IPS-18a (cell line): ENCODE results near the gene ZW10.

ENCODE experiments used
- H3K27ac ChIP-seq: one replicate; pipeline ENCODE4 v1.5.1; 2013; ENCODE audit warnings: low read length
- H3K27me3 ChIP-seq: one replicate; pipeline ENCODE4 v1.6.1; 2013; ENCODE audit warnings: mild to moderate bottlenecking, low read length; ENCODE audit not compliant: control insufficient read depth, insufficient read depth
- H3K36me3 ChIP-seq: one replicate; pipeline ENCODE4 v1.6.1; 2013; ENCODE audit warnings: low read depth, low read length; ENCODE audit not compliant: control insufficient read depth
- H3K4me1 ChIP-seq: one replicate; pipeline ENCODE4 v1.6.1; 2013; ENCODE audit warnings: low read depth, low read length; ENCODE audit not compliant: control insufficient read depth
- H3K4me3 ChIP-seq: one replicate; pipeline ENCODE4 v1.5.1; 2013; ENCODE audit warnings: low read length
- H3K9ac ChIP-seq: one replicate; pipeline ENCODE4 v1.6.1; 2013; ENCODE audit warnings: mild to moderate bottlenecking, low read length, moderate library complexity
- H3K9me3 ChIP-seq: one replicate; pipeline ENCODE4 v1.6.1; 2013; ENCODE audit warnings: low read depth, low read length; ENCODE audit not compliant: control insufficient read depth

Gene ZW10

DNA sequence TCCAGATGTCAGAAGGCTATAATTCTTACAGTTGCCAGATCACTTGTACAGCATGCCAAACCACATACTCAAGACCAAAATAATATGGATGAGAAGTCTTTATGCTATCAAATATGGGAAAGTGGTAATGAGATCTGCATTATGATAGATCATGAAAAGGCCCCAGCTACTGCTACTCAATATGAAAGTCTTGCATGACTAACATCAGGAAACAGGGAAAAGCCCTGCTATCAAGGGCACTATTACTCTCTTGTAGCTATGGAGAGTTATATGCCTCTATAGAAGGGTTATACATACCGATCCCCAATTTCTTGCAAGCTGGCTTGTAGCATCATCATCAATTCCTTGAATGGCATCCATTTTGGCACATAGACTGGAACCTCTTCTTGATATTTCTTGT is 37.2 kb downstream of the ZW10 start:
- H3K36me3 ChIP-seq = peaks cover 62% of the 10 kb centered on the region
- no peak overlapping the region for H3K27ac ChIP-seq
- no peak overlapping the region for H3K4me3 ChIP-seq
- no peaks in the 10 kb centered on the region for H3K27me3 ChIP-seq
- H3K9ac ChIP-seq = no peak overlapping the region
- no peaks in the 10 kb centered on the region for H3K4me1 ChIP-seq
- H3K9me3 ChIP-seq = no peaks in the 10 kb centered on the region

DNA sequence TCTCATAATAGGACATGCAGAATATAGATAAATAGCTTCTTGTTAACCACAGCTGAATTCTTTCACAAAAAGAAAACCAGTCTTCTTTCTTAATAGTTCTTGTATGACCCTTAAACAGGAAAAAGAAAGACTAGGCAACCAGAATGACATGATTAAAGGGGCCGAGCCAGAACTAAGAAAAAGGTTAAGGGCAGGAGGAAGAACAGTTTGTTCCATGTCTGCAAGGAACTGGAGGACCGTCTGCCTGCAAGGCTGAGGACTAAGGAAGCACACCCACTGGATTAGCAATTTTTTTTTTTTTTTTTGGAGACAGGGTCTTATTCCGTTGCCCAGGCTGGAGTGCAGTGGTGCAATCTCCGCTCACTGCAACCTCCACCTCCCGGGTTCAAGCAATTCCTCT is 41.4 kb downstream of the ZW10 start:
- Histone ChIP-seq H3K27ac (no peak overlapping the region), H3K36me3 (peaks cover 31% of the 10 kb centered on the region), H3K27me3 (no peaks in the 10 kb centered on the region), H3K9me3 (no peaks in the 10 kb centered on the region), H3K4me3 (no peak overlapping the region), H3K9ac (no peak overlapping the region), H3K4me1 (no peaks in the 10 kb centered on the region)

DNA sequence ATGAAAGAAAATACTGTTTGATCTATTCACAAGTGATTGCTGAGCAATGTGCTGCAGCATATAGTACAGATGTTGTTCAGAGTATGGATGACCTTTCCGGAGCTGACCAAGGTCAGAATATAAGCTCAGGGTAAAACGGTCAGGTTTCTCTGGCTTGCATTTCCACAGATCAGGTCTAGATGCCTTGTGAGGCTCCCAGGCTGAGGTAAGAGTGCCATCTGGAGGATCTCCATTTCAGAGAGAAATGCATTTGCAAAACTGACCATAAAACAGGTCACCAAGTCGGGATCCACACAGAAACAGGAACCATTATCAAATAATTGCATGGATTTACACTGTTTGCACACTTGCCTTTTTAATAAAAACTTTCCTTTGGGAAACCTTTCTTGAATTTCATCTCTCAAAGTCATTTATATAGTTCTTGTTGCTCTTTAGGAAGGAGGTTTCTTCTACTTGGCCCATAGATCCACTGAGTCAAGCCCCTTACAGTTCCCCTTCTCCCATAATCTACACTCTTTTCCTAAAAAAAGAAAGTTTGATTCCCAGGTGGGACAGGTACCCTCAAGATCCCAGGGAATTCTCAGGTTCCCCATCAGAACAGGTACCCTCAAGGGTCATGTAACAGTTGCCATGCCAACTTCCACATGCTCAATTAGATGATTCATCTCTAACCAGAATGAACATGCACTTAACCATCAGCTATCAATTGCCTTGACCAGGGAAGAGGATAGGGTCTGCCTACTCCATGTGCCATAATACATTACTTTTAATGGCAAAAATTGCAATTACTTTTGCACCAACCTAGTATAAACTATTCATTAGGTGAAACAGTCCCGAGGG is 42.4 kb downstream of the ZW10 start:
- Histone ChIP-seq H3K9me3 (no peaks in the 10 kb centered on the region), H3K36me3 (peaks cover 21% of the 10 kb centered on the region), H3K9ac (no peak overlapping the region), H3K4me3 (no peak overlapping the region), H3K4me1 (no peaks in the 10 kb centered on the region), H3K27me3 (no peaks in the 10 kb centered on the region), H3K27ac (no peak overlapping the region)

DNA sequence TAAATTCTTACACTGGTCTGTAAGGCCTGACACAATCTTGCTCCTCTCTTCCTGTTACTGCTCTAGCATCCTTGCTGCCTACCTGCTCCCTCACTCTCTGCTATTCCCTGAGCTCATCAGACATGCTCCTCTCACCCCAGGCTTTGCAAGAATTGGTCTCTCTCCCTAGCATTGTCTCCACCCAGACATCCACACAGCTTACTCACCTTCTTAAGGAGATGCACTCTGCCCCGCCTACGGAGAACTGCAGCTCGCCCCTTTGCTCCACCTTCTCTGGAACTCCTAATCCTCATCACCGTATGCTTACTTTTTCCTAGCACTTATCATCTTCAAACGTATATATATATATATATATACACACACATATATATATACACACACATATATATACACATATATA is 44.0 kb downstream of the ZW10 start:
- Histone ChIP-seq H3K36me3 (peaks cover 13% of the 10 kb centered on the region), H3K27ac (no peak overlapping the region), H3K4me3 (no peak overlapping the region), H3K9ac (no peak overlapping the region), H3K27me3 (no peaks in the 10 kb centered on the region), H3K9me3 (no peaks in the 10 kb centered on the region), H3K4me1 (no peaks in the 10 kb centered on the region)

DNA sequence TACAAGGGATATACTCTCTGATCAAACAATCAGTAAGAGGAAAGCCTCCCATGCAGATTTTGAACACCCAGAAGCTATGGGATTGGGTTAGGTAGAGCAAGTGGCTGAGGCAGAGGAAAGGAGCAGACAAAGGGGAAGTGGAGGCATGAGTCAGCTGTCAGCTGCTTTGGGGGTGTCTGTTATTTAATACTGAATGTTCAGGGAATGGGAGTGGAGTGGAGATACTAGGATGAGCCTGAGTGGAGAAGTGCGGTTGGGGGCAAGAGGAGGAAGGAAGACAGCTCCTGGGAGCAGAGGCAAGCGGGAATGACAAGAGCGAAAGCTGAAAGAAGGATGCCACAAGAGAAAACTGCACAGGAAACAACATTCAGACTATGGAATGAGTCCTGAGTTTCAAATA is 44.7 kb downstream of the ZW10 start:
- Histone ChIP-seq H3K9ac (no peak overlapping the region), H3K27me3 (no peaks in the 10 kb centered on the region), H3K36me3 (peaks cover 7% of the 10 kb centered on the region), H3K9me3 (no peaks in the 10 kb centered on the region), H3K4me3 (no peak overlapping the region), H3K27ac (no peak overlapping the region), H3K4me1 (no peaks in the 10 kb centered on the region)

DNA sequence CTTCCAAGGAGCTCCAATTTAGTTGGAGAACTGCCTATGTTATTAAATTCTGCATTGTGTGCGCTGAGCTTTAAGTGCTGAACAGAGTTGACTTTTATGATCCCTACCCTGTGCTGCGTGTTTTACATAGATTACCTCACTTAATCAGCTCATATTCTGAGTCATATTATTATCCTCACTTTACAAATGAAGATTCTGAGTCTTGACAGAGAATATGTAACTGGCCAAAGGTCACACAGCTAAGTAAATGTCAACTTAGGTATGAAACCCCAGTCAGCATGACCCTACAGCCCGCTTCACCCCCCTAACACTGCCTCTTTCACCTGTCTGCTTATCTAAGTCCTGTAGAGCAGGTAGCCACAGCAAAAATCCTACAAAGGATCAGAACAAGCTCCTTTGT is 47.6 kb downstream of the ZW10 start:
- Histone ChIP-seq H3K36me3 (no peaks in the 10 kb centered on the region), H3K4me3 (no peak overlapping the region), H3K27ac (no peak overlapping the region), H3K9me3 (no peaks in the 10 kb centered on the region), H3K27me3 (no peaks in the 10 kb centered on the region), H3K9ac (no peak overlapping the region), H3K4me1 (no peaks in the 10 kb centered on the region)

DNA sequence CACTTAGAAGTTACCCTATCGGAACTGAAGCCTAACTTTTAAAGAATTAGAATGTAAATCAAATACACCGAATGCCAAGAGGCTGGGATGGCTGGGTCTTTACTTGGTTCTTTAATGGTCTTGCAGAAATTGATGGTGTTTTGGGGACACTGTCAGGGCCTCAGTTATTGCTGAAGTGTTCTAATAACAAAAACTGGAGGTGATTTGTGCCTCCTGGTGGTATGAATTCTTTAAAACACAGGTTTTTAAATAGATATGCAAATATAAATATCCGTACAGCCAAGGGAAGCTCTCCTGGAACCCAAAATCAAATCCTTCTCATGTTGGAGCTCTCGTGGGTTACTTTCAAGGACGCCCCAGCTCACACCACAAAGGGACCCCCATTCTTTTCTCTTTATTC is 48.1 kb downstream of the ZW10 start:
- no peaks in the 10 kb centered on the region for H3K36me3 ChIP-seq
- no peak overlapping the region for H3K9ac ChIP-seq
- H3K27me3 ChIP-seq = no peaks in the 10 kb centered on the region
- H3K9me3 ChIP-seq = no peaks in the 10 kb centered on the region
- H3K4me1 ChIP-seq = no peaks in the 10 kb centered on the region
- H3K4me3 ChIP-seq = no peak overlapping the region
- H3K27ac ChIP-seq = no peak overlapping the region

DNA sequence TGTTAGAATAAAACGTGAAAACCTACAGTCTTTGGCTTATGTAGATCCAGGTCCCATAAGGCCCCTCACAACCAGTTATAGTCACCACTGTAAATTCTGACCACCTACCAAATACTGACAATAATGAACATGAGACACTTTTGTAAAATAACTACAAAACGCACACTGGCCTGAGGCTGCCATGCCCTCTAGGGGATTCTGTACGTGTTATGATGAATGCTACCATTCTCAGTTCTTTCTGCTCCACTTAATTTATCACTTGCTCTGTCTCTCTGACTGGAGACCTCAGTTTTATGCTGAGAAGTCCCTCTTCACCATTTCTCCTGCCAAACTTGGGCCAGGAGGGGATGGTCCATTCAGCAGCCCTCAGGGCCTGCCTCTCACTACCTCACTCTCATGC is 48.7 kb downstream of the ZW10 start:
- Histone ChIP-seq H3K9ac (no peak overlapping the region), H3K36me3 (no peaks in the 10 kb centered on the region), H3K27ac (no peak overlapping the region), H3K9me3 (no peaks in the 10 kb centered on the region), H3K4me1 (no peaks in the 10 kb centered on the region), H3K27me3 (no peaks in the 10 kb centered on the region), H3K4me3 (no peak overlapping the region)

DNA sequence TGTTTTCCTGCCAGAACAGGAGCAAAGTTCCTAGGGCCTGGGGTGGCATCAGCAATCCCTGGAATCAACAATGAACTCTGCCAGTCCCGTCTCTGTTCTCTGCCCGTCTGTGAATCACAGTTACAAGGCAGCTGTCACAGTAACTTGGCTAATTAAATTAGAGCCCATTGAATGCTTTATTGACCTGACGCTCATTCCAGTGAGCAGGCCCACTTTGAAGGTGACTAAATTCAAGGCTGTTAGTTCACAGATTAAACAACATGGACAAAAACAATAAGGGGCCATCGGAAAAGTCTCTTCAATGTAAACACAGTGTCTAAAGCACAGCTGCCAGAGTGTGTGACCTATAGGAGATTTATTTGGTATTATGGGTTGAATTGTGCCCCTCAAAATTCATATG is 49.7 kb downstream of the ZW10 start:
- Histone ChIP-seq H3K4me1 (no peaks in the 10 kb centered on the region), H3K9ac (no peak overlapping the region), H3K27me3 (no peaks in the 10 kb centered on the region), H3K4me3 (no peak overlapping the region), H3K9me3 (no peaks in the 10 kb centered on the region), H3K27ac (no peak overlapping the region), H3K36me3 (no peaks in the 10 kb centered on the region)

DNA sequence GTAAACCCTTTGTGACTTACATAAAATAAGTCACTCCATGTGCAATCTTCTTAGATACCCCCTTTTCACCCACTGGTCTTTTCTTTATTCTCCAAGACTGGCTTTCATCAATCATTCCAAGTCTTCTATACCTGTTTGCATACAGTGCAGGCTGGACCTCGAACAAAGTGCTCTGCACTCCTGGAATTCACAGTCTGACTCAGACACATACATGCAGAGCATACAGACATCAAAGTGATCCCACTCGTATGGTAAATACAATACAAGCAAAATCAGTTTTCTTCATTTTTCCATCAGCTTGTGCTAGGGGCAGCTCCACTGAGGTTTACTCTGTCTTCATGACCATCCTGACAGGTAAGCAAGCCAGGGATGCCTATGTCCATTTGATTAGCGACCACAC is 50.6 kb downstream of the ZW10 start:
- no peak overlapping the region for H3K9ac ChIP-seq

DNA sequence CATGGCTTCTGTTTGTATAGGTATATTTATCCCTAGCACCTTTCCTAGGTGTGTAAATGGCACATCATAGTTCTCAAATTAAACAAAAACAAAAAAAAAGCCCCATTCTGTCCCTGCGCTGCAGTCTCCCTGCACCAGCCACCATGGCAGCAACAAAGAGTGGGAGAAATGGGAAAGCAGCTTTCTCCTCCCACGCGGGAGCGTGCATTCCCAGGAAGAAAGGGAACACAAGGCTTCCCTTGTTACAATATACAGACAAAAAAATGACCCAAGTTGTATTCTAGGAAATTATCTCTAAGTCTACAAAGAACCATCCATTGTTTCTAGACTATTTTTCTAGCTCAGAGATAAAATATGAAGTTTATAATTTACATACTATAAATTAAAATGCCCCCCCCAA is 51.3 kb downstream of the ZW10 start:
- Histone ChIP-seq H3K4me3 (no peak overlapping the region), H3K27ac (no peak overlapping the region), H3K9me3 (no peaks in the 10 kb centered on the region), H3K4me1 (no peaks in the 10 kb centered on the region), H3K36me3 (no peaks in the 10 kb centered on the region), H3K9ac (no peak overlapping the region), H3K27me3 (no peaks in the 10 kb centered on the region)

More for the DNA sequence above, 50.6 kb downstream of the ZW10 start:
- Histone ChIP-seq H3K27me3 (no peaks in the 10 kb centered on the region), H3K27ac (no peak overlapping the region), H3K4me3 (no peak overlapping the region), H3K4me1 (no peaks in the 10 kb centered on the region), H3K9me3 (no peaks in the 10 kb centered on the region), H3K36me3 (no peaks in the 10 kb centered on the region)

DNA sequence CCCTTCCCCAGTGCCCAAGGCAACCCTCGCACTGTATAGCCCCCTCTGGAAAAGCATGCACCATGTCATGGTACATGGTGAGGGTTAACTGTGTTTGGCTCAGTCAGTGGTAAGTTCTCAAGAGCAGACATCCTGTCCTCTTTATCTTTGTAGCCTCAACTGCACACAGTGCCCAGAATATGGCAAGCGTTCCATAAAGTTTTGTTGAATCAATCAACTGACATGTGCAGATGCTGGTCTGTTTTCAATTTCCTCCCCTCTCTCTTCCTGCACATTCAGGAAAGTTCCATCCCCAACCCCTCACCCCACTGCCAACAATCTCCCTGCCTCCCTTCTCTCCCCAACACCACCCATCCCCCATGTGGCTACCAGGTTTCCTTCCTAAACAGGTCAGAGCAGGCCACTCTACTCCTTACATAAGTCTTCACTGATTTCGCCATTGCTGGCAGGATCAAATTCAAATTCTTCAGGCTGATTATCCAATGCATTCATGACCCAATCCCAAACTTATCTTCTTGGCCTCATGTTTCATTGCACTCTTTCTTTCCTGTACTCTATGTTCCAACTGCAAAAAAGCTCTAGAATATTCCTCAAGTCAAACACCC is 51.9 kb downstream of the ZW10 start:
- Histone ChIP-seq H3K27me3 (no peaks in the 10 kb centered on the region), H3K27ac (no peak overlapping the region), H3K9ac (no peak overlapping the region), H3K4me1 (no peaks in the 10 kb centered on the region), H3K4me3 (no peak overlapping the region), H3K36me3 (no peaks in the 10 kb centered on the region), H3K9me3 (no peaks in the 10 kb centered on the region)
